IMR-90 (cell line): ENCODE results near the gene SLC18B1. TPM values are rescaled to one million over a fixed set of nuclear protein-coding genes. Genes with fewer than 3 reads are reported as not detected.

ENCODE experiments used
- ATAC-seq: fragments of 200-7000 bp; cut with Tn5 transposase; 2 replicates; pipeline ENCODE4 v1.9.1; 2020; ENCODE audit warnings: low read depth, mild to moderate bottlenecking, moderate library complexity
- BruUV-seq: library from RNA; stranded (reverse); fragments of 400-500 nt; replicated peaks from 2 replicates; lab custom pipeline; 2021; lab: Mats Ljungman, UMichigan
- CTCF ChIA-PET: fragments of 300-600 bp; formaldehyde crosslinking; extraction: SDS; loops from one replicate; lab custom pipeline; 2021; ENCODE audit warnings: antibody characterized with exemption; lab: Yijun Ruan, JAX
- POLR2A ChIA-PET: fragments of 300-600 bp; sonication (Branson Sonifier 250); formaldehyde crosslinking; loops from one replicate; lab custom pipeline; 2022; ENCODE audit warnings: antibody characterized with exemption; ENCODE audit not compliant: unreplicated experiment; lab: Charles Lee
- DNase-seq: peaks from one replicate; pipeline ENCODE4 v3.0.0; 2013
- H2AFZ ChIP-seq: replicated peaks from 2 replicates; pipeline ENCODE3; 2013; ENCODE audit warnings: low read length, mild to moderate bottlenecking; ENCODE audit not compliant: poor library complexity
- H2AK5ac ChIP-seq: 2 replicates; pipeline ENCODE4 v1.6.1; 2013; ENCODE audit warnings: low read depth, low read length, inconsistent platforms
- H2AK9ac ChIP-seq: replicated peaks from 2 replicates; pipeline ENCODE3; 2013; ENCODE audit warnings: mild to moderate bottlenecking, low read depth, low read length, moderate library complexity; ENCODE audit not compliant: poor library complexity
- H2BK120ac ChIP-seq: 2 replicates; pipeline ENCODE4 v1.6.1; 2013; ENCODE audit warnings: low read depth, low read length, inconsistent platforms
- H2BK15ac ChIP-seq: 3 replicates; pipeline ENCODE4 v1.6.1; 2013; ENCODE audit warnings: low read depth, low read length, inconsistent platforms
- H2BK20ac ChIP-seq: 2 replicates; pipeline ENCODE4 v1.6.1; 2013; ENCODE audit warnings: low read depth, mild to moderate bottlenecking, inconsistent platforms, low read length, moderate library complexity
- H2BK5ac ChIP-seq: 2 replicates; pipeline ENCODE4 v1.6.1; 2013; ENCODE audit warnings: mild to moderate bottlenecking, low read depth, low read length, inconsistent platforms; ENCODE audit not compliant: poor library complexity, severe bottlenecking
- H3K14ac ChIP-seq: replicated peaks from 2 replicates; pipeline ENCODE4 v1.6.1; 2013; ENCODE audit warnings: low read depth, low read length, inconsistent platforms
- H3K18ac ChIP-seq: 2 replicates; pipeline ENCODE4 v1.6.1; 2013; ENCODE audit warnings: low read depth, low read length, control low read depth
- H3K23ac ChIP-seq: 2 replicates; pipeline ENCODE4 v1.6.1; 2013; ENCODE audit warnings: low read depth, low read length, inconsistent platforms
- H3K27ac ChIP-seq: 2 replicates; pipeline ENCODE4 v1.5.1; 2013; ENCODE audit warnings: mild to moderate bottlenecking, control low read depth, low read length; ENCODE audit not compliant: insufficient read depth
- H3K27me3 ChIP-seq: 2 replicates; pipeline ENCODE4 v1.6.1; 2013; ENCODE audit warnings: low read length; ENCODE audit not compliant: control insufficient read depth, insufficient read depth
- H3K36me3 ChIP-seq: 2 replicates; pipeline ENCODE4 v1.6.1; 2013; ENCODE audit warnings: low read length, mixed read lengths; ENCODE audit not compliant: control insufficient read depth, insufficient read depth
- H3K4ac ChIP-seq: 2 replicates; pipeline ENCODE4 v1.6.1; 2013; ENCODE audit warnings: low read depth, low read length, inconsistent platforms
- H3K4me1 ChIP-seq: 2 replicates; pipeline ENCODE4 v1.6.1; 2013; ENCODE audit warnings: low read length, mixed read lengths; ENCODE audit not compliant: control insufficient read depth, insufficient read depth
- H3K4me2 ChIP-seq: 2 replicates; pipeline ENCODE4 v1.6.1; 2013; ENCODE audit warnings: low read depth, mild to moderate bottlenecking, control low read depth, low read length, moderate library complexity
- H3K4me3 ChIP-seq: 2 replicates; pipeline ENCODE4 v1.5.1; 2013; ENCODE audit warnings: low read depth, mild to moderate bottlenecking, control low read depth, low read length, moderate library complexity; ENCODE audit not compliant: insufficient read depth
- H3K56ac ChIP-seq: 2 replicates; pipeline ENCODE4 v1.6.1; 2013; ENCODE audit warnings: low read length, inconsistent platforms; ENCODE audit not compliant: insufficient read depth; ENCODE audit errors: extremely low read depth
- H3K79me1 ChIP-seq, 2 experiments: 2 replicates each; pipeline ENCODE4 v1.6.1; 2013; ENCODE audit warnings: low read length in 2 of 2, inconsistent platforms in 1 of 2, low read depth in 1 of 2
- H3K9ac ChIP-seq: 2 replicates; pipeline ENCODE4 v1.6.1; 2013; ENCODE audit warnings: low read depth, low read length, control low read depth
- H3K9me1 ChIP-seq: 2 replicates; pipeline ENCODE4 v1.6.1; 2013; ENCODE audit warnings: low read length, inconsistent platforms; ENCODE audit not compliant: insufficient read depth
- H3K9me3 ChIP-seq: 2 replicates; pipeline ENCODE4 v1.6.1; 2013; ENCODE audit warnings: low read length; ENCODE audit not compliant: control insufficient read depth, insufficient read depth
- H4K20me1 ChIP-seq: 2 replicates; pipeline ENCODE4 v1.6.1; 2013; ENCODE audit warnings: low read length, inconsistent platforms; ENCODE audit not compliant: insufficient read depth
- H4K5ac ChIP-seq: 2 replicates; pipeline ENCODE4 v1.6.1; 2013; ENCODE audit warnings: mild to moderate bottlenecking, low read depth, low read length, control low read depth
- H4K8ac ChIP-seq, 2 experiments: 2 replicates each; pipeline ENCODE4 v1.6.1; 2013; ENCODE audit warnings: low read depth in 2 of 2, low read length in 2 of 2, control low read depth in 1 of 2, inconsistent platforms in 1 of 2
- H4K91ac ChIP-seq: 2 replicates; pipeline ENCODE4 v1.6.1; 2013; ENCODE audit warnings: low read depth, low read length, inconsistent platforms; ENCODE audit not compliant: insufficient read depth
- BHLHE40 ChIP-seq: fragments of 150-350 bp; IDR thresholded peaks from 2 replicates; pipeline ENCODE4 v1.6.1; 2016; ENCODE audit warnings: mild to moderate bottlenecking, low read depth, low read length
- CEBPB ChIP-seq: IDR thresholded peaks from 2 replicates; pipeline ENCODE4 v1.6.1; 2012; ENCODE audit warnings: low read depth, low read length, improper control_type of control experiment
- CTCF ChIP-seq: conservative IDR thresholded peaks from 2 replicates; pipeline ENCODE4 v1.5.1; 2012; ENCODE audit warnings: mild to moderate bottlenecking, low read depth, low read length, improper control_type of control experiment
- ELK1 ChIP-seq: fragments of 150-350 bp; IDR thresholded peaks from 2 replicates; pipeline ENCODE4 v1.6.1; 2016; ENCODE audit warnings: low read depth, mild to moderate bottlenecking, low read length, moderate library complexity, borderline replicate concordance
- MAFK ChIP-seq: IDR thresholded peaks from 2 replicates; pipeline ENCODE4 v1.6.1; 2012; ENCODE audit warnings: low read depth, low read length, improper control_type of control experiment
- NFE2L2 ChIP-seq: fragments of 150-350 bp; IDR thresholded peaks from 2 replicates; pipeline ENCODE4 v1.6.1; 2016; ENCODE audit warnings: low read depth, mild to moderate bottlenecking, low read length
- POLR2A ChIP-seq: IDR thresholded peaks from 2 replicates; pipeline ENCODE4 v1.6.1; 2012; ENCODE audit warnings: mild to moderate bottlenecking, low read depth, low read length
- RCOR1 ChIP-seq: IDR thresholded peaks from 2 replicates; pipeline ENCODE4 v1.6.1; 2012; ENCODE audit warnings: mild to moderate bottlenecking, low read length, improper control_type of control experiment; ENCODE audit not compliant: insufficient replicate concordance
- RFX5 ChIP-seq: IDR thresholded peaks from 2 replicates; pipeline ENCODE4 v1.8.0; 2012; ENCODE audit warnings: low read depth, mild to moderate bottlenecking, low read length, moderate library complexity
- SMC3 ChIP-seq: fragments of 150-350 bp; IDR thresholded peaks from 2 replicates; pipeline ENCODE4 v1.6.1; 2016; ENCODE audit warnings: low read depth, mild to moderate bottlenecking, antibody characterized with exemption, low read length, moderate library complexity
- WGBS, 2 experiments: methylation state at CpG; one replicate each; pipeline versions ENCODE4 v1.1.5 to v1.1.7; 2013; ENCODE audit warnings: missing lambda C conversion rate in 2 of 2; ENCODE audit not compliant: insufficient read length in 1 of 2; ENCODE audit errors: extremely low coverage in 2 of 2; 5-methylcytosine and 5-hydroxymethylcytosine counted together
- dilution Hi-C: fragments of 300-500 bp; cut with HindIII; formaldehyde crosslinking; loops from one replicate; pipeline ENCODE4 v1.14.3; 2018; ENCODE audit warnings: low sequenced_read_pairs; ENCODE audit not compliant: unreplicated experiment
- in situ Hi-C: fragments of 300-500 bp; cut with MboI; formaldehyde crosslinking; loops from 3 replicates; pipeline ENCODE4 v1.14.3; 2019; ENCODE audit warnings: low sequenced_read_pairs, inconsistent platforms, mixed read lengths
- intact Hi-C: fragments of 100-400 bp; cut with micrococcal nuclease; formaldehyde crosslinking; loops from 2 replicates; pipeline ENCODE4 v1.10.0; 2022
- polyA plus RNA-seq, 3 experiments: library from polyadenylated mRNA; depleted of rRNA; stranded (reverse); fragments of >200 nt; gene quantifications; 2 replicates each; pipeline ENCODE4 v1.2.3, GENCODE V29; 2012; ENCODE audit warnings: low replicate concordance in 1 of 3
- total RNA-seq: library from RNA; depleted of rRNA; stranded (reverse); fragments of >200 nt; gene quantifications from 2 replicates; pipeline ENCODE4 v1.2.3, GENCODE V29; 2012

The SLC18B1 gene
- total and polyA plus RNA-seq, 2 of the 4 experiments (the other 2 are of a cell fraction), result 2.4 to 2.5 TPM

GRCh38 chr6:132760256-132760655 lies 38.2 kb downstream of the SLC18B1 start:
- Histone ChIP-seq H3K9me3 (no peaks in the 10 kb centered on the region), H4K8ac (no peak overlapping the region), H3K27me3 (no peaks in the 10 kb centered on the region; the same call in 1 of the 2 replicates), H4K5ac (no peak overlapping the region), H3K4me2 (no peak overlapping the region), H2AK9ac (no peak overlapping the region), H3K79me1 (no peaks in the 10 kb centered on the region), H2AK5ac (no peak overlapping the region), H2BK5ac (no peak overlapping the region), H3K14ac (no peak overlapping the region), H3K18ac (no peak overlapping the region), H3K9ac (no peak overlapping the region), H3K23ac (no peak overlapping the region), H2BK15ac (no peak overlapping the region), H2BK20ac (no peak overlapping the region), H2AFZ (no peak overlapping the region), H3K9me1 (no peaks in the 10 kb centered on the region), H4K91ac (no peak overlapping the region), H4K20me1 (no peaks in the 10 kb centered on the region), H3K56ac (no peak overlapping the region), H2BK120ac (no peak overlapping the region), H3K27ac (no peak overlapping the region), H3K4me3 (no peak overlapping the region), H3K36me3 (no peaks in the 10 kb centered on the region), H3K4ac (no peak overlapping the region), H3K4me1 (peaks cover 2% of the 10 kb centered on the region; the same call in 1 of the 2 replicates)
- TF ChIP-seq SMC3 (no peak), POLR2A (no peak), RCOR1 (no peak), RFX5 (no peak), MAFK (no peak), NFE2L2 (no peak), ELK1 (no peak), BHLHE40 (no peak), CTCF (no peak), CEBPB (no peak)
- intact Hi-C loops, result no loop called here
- CTCF ChIA-PET, result no interaction called here
- no TSS peak for BruUV-seq
- no peak for ATAC-seq
- no peak for DNase-seq
- POLR2A ChIA-PET, result no interaction called here
- no CpG with 5 or more reads among the region's 3 CpGs for WGBS, 2 experiments
- in situ Hi-C loops, result loop anchor here (25.0 kb wide), 1 partner anchor 98 kb away; the partner anchor contains the start of gene TAAR1
- dilution Hi-C loops, result no loop called here
